ENCODE results near the gene KCTD21. TPM values are rescaled to one million over a fixed set of nuclear protein-coding genes. Genes with fewer than 3 reads are reported as not detected.

KCTD21 gene
- total RNA-seq, 1 donor from 2014 or later: 10.0 TPM

DNA sequence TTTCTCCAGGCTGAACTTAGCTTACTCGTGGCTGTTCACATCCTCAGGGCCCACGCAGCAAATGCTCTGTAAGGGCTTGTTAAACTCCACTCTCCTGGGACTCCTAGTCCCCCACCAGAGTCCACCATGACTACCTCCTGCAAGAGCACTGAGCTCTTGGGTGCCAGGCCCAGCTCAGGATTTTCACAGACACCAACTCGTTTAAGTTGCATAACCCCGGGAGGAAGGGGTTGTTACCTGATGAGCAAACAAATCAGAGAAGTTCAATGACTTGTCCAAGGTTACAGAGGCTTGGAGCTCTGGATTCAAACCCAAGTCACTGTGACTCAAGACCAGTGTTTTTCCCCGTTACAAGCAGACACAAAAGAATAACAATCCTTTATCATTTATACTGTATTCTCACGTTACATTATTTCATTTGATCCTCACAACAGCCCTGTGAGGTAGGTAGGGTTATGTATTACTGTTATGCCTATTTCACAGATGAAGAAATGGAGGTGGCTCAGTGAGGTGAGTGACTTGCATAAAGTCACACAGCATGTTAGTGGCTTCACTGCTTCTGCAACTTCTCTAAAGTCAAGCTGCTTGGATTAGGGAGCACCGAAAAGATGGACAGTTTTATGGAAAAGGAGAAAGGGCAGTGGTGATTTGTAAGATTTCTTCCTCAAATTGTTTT lies 17.4 kb downstream of the KCTD21 start:
- Mint-ChIP-seq H3K27me3 (ENCODE audit: low read depth) (no peaks in the 10 kb centered on the region), H3K36me3 (ENCODE audit: low read depth) (peaks cover 33% of the 10 kb centered on the region), H3K9me3 (peaks cover under 1% of the 10 kb centered on the region), H3K27ac (no peak overlapping the region), H3K4me3 (ENCODE audit: low read depth) (no peak overlapping the region), H3K4me1 (ENCODE audit: low read depth) (no peaks in the 10 kb centered on the region)
- intact Hi-C loops (cut with micrococcal nuclease): no loop called here
- DNase-seq (ENCODE audit: low spot score): no peak

DNA sequence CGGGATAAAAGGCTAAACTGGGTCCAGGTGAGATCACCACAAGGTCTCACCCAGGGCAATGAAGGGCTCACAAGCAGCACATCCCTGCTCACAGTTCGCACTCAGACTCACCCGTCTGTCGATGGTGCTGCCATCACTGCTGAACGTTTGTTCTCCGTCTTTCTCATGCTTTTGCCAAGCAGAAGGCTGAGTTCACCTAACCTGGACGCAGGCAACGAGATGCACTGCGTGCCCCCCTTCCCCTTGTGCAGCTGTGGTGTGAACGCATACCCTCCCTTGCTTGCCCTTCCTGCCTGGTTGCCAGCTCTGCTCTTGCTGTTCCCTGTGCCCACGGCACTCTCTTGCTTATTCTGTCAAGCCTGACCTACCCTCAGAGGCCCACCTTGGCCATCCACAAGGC lies 18.0 kb downstream of the KCTD21 start:
- no peak overlapping the region for H3K27ac Mint-ChIP-seq
- H3K9me3 Mint-ChIP-seq: no peaks in the 10 kb centered on the region
- peaks cover 28% of the 10 kb centered on the region for H3K36me3 Mint-ChIP-seq (ENCODE audit: low read depth)
- H3K4me3 Mint-ChIP-seq (ENCODE audit: low read depth): no peak overlapping the region
- H3K27me3 Mint-ChIP-seq (ENCODE audit: low read depth): no peaks in the 10 kb centered on the region
- H3K4me1 Mint-ChIP-seq (ENCODE audit: low read depth): no peaks in the 10 kb centered on the region
- intact Hi-C loops (cut with micrococcal nuclease): no loop called here
- no peak for DNase-seq (ENCODE audit: low spot score)

DNA sequence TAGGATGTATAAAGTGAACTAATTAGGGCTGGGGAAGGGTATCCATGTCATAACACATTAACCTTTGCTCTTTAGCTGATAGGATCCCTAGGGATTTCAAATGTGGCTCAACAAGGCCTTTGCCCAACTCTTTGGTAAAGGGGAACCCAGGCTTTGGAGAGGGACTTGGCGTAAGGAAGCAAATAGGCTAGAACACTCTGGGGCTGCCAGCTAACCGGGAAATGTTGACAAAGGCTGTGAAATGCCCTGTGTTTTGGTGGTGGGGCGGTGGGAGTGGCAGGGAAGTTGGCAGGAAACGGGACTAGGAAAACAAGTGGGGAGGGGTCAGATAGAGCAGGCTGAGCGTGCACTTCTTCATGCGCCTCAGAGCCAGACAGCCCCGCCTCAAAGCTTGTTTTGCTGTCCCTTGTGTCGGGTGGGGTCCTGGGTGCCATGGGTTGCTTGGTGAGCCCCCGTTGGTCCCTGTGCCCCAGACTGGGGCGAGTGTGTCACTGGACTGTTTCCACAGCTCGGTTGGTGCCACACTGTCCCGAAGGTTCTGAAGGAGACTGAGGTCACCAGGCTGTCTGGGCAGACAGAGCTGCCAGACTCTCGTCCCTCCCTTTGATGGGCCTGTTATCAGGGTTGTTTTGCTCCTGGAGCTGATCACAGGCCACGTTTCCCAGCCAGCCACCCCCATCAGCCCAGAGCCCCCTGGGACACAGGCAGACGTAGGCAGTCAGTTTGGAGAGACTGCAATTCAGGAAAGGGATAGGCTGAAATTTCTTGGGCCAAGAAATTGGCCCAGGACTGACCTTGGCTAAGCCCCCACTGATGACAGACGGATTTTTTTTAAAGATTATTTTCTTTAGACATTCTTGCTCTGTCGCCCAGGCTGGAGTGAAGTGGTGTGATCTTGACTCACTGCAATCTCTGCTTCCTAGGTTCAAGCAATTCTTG lies 19.6 kb downstream of the KCTD21 start:
- no peak overlapping the region for H3K4me3 Mint-ChIP-seq (ENCODE audit: low read depth)
- H3K27ac Mint-ChIP-seq: no peak overlapping the region
- H3K36me3 Mint-ChIP-seq (ENCODE audit: low read depth): peaks cover 15% of the 10 kb centered on the region
- no peak for DNase-seq (ENCODE audit: low spot score)
- no peaks in the 10 kb centered on the region for H3K9me3 Mint-ChIP-seq
- no peaks in the 10 kb centered on the region for H3K27me3 Mint-ChIP-seq (ENCODE audit: low read depth)
- intact Hi-C loops (cut with micrococcal nuclease): no loop called here
- H3K4me1 Mint-ChIP-seq (ENCODE audit: low read depth): no peaks in the 10 kb centered on the region

DNA sequence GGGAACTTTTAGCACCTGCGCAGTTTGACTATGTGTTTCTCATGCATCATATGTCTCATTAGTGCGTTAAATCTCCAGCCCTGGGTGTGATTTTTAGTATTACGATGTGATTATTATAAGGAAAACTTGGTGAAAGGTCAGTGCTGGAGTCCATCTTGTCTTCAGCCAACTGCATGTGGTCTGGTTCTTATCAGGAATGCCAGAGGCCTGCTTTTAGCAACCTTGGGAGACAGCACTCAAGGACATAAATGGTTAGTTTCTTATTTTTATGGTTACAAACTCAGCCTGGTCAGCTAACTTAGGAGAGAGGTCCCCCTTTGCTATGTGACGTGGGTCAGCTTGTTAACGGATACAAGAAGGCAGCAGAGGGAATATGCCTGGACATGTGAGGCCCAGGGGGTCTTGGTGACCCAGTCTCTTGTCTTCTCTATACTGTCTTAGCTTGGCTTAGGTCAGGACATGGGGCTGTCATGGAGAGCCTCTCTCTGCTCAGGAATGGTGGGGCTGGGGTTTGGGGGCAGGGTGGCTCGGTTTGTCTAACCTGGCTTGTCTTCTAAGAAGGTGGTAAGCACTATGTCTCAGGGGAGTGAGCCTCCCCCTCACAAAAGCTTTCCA lies 21.5 kb downstream of the KCTD21 start:
- H3K4me1 Mint-ChIP-seq (ENCODE audit: low read depth): no peaks in the 10 kb centered on the region
- DNase-seq (ENCODE audit: low spot score): no peak
- H3K9me3 Mint-ChIP-seq: no peaks in the 10 kb centered on the region
- no peaks in the 10 kb centered on the region for H3K36me3 Mint-ChIP-seq (ENCODE audit: low read depth)
- H3K4me3 Mint-ChIP-seq (ENCODE audit: low read depth): no peak overlapping the region
- no peaks in the 10 kb centered on the region for H3K27me3 Mint-ChIP-seq (ENCODE audit: low read depth)
- intact Hi-C loops (cut with micrococcal nuclease): no loop called here
- H3K27ac Mint-ChIP-seq: no peak overlapping the region

DNA sequence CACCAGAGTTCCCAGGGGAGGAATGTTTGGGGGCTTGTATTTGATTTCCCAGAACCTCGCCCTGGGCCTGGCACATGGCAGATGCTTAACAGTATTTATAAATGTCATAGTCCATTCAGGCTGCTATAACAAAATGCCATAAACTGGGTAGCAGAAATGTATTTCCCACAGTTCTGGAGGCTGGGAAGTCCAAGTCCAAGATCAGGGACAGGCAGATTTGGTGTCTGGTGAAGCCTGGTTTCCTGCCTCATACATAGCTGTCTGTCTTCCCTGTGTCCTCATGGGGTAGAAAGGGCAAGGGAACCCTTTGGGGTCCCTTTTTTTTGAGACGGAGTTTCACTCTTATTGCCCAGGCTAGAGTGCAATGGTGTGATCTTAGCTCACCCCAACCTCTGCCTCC lies 24.0 kb downstream of the KCTD21 start:
- intact Hi-C loops (cut with micrococcal nuclease): no loop called here
- no peak overlapping the region for H3K27ac Mint-ChIP-seq
- no peaks in the 10 kb centered on the region for H3K36me3 Mint-ChIP-seq (ENCODE audit: low read depth)
- no peak overlapping the region for H3K4me3 Mint-ChIP-seq (ENCODE audit: low read depth)
- no peaks in the 10 kb centered on the region for H3K27me3 Mint-ChIP-seq (ENCODE audit: low read depth)
- no peaks in the 10 kb centered on the region for H3K9me3 Mint-ChIP-seq
- DNase-seq (ENCODE audit: low spot score): no peak
- no peaks in the 10 kb centered on the region for H3K4me1 Mint-ChIP-seq (ENCODE audit: low read depth)

DNA sequence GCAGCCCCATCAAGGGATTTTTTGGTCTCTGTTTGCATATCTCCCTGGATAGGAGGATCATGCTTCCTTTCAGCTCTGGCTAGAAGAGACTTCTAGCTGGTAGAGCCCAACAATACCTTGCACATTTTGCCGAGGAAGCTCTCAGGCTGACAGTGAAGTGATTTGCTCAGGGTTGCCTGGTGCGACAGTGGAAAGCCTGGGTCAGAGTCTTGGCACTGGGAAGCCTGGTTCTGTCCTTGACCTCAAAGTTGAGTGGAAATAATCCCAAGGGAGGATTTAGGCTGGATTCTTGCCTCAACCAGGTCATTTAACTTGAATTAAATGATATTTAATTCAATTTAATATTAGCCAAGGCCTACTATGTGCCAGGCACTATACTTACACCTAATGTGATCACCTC lies 24.6 kb downstream of the KCTD21 start:
- no peaks in the 10 kb centered on the region for H3K36me3 Mint-ChIP-seq (ENCODE audit: low read depth)
- no peaks in the 10 kb centered on the region for H3K4me1 Mint-ChIP-seq (ENCODE audit: low read depth)
- intact Hi-C loops (cut with micrococcal nuclease): no loop called here
- DNase-seq (ENCODE audit: low spot score): no peak
- H3K27me3 Mint-ChIP-seq (ENCODE audit: low read depth): no peaks in the 10 kb centered on the region
- H3K4me3 Mint-ChIP-seq (ENCODE audit: low read depth): no peak overlapping the region
- no peaks in the 10 kb centered on the region for H3K9me3 Mint-ChIP-seq
- no peak overlapping the region for H3K27ac Mint-ChIP-seq

DNA sequence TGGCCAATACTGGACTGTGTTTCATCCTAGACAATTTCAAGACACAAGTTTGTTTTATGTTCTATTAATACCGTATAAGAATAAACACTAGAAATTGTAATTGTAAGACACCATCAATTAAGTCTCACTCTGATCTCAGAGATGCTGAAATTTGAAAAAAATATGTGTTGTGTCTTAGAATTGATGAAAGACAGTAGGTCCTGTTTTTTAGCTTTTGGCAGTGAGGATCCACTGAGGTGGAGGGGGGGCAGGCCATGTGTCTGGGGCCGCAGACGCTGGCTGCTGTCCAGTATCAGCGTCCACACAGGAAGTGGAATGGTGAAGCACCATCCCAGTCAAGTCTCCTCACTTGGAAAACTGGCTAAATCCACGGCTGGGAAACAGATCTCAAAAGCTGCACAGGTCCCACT lies 26.5 kb downstream of the KCTD21 start:
- intact Hi-C loops (cut with micrococcal nuclease): no loop called here
- no peak overlapping the region for H3K4me3 Mint-ChIP-seq (ENCODE audit: low read depth)
- H3K27ac Mint-ChIP-seq: no peak overlapping the region
- DNase-seq (ENCODE audit: low spot score): no peak
- H3K4me1 Mint-ChIP-seq (ENCODE audit: low read depth): no peaks in the 10 kb centered on the region
- no peaks in the 10 kb centered on the region for H3K27me3 Mint-ChIP-seq (ENCODE audit: low read depth)
- no peaks in the 10 kb centered on the region for H3K36me3 Mint-ChIP-seq (ENCODE audit: low read depth)
- H3K9me3 Mint-ChIP-seq: no peaks in the 10 kb centered on the region

DNA sequence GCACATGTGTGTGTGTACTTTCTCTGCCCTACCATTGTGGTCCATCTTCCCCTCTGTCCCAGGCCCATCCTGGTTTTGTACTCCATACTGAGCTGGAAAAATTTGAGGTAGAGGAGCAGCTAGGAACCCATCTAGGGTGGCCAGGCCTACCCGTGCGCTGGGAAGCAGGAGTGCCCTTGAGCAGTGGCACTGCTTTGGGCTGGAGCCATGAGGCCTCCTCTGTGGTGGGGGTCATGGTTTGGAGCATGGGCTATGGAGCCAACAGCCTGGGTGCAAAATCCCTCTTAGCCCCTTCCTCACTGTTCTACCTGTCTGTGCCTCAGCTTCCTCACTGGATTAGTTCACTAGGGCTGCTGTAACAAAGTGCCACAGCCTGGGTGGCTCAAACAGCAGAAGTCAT lies 27.1 kb downstream of the KCTD21 start:
- Mint-ChIP-seq H3K9me3 (no peaks in the 10 kb centered on the region), H3K4me3 (ENCODE audit: low read depth) (no peak overlapping the region), H3K27me3 (ENCODE audit: low read depth) (no peaks in the 10 kb centered on the region), H3K4me1 (ENCODE audit: low read depth) (no peaks in the 10 kb centered on the region), H3K27ac (no peak overlapping the region), H3K36me3 (ENCODE audit: low read depth) (no peaks in the 10 kb centered on the region)
- intact Hi-C loops (cut with micrococcal nuclease): no loop called here
- DNase-seq (ENCODE audit: low spot score): no peak

DNA sequence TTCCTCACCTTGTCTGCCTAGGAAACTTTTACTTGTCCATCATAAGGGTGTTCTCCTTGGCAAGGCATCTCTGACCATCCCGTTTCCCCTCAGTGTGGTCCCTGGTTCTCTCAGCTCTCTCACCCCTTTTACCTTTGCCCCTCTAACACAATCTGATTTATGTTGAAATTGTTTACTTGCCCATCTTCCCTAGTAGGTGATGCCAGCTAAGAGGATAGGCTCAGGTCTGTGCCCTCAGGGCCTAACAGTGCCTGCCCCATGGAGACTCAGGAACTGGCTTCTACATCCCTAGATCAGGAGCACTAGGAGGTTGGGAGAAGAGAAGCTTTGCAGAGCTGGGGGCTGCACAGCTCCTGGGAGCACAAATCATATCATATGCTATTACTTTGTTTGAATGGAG lies 27.9 kb downstream of the KCTD21 start:
- H3K9me3 Mint-ChIP-seq: no peaks in the 10 kb centered on the region
- H3K36me3 Mint-ChIP-seq (ENCODE audit: low read depth): no peaks in the 10 kb centered on the region
- intact Hi-C loops (cut with micrococcal nuclease): no loop called here
- no peak for DNase-seq (ENCODE audit: low spot score)
- H3K27me3 Mint-ChIP-seq (ENCODE audit: low read depth): no peaks in the 10 kb centered on the region
- H3K4me1 Mint-ChIP-seq (ENCODE audit: low read depth): no peaks in the 10 kb centered on the region
- H3K4me3 Mint-ChIP-seq (ENCODE audit: low read depth): no peak overlapping the region
- no peak overlapping the region for H3K27ac Mint-ChIP-seq

DNA sequence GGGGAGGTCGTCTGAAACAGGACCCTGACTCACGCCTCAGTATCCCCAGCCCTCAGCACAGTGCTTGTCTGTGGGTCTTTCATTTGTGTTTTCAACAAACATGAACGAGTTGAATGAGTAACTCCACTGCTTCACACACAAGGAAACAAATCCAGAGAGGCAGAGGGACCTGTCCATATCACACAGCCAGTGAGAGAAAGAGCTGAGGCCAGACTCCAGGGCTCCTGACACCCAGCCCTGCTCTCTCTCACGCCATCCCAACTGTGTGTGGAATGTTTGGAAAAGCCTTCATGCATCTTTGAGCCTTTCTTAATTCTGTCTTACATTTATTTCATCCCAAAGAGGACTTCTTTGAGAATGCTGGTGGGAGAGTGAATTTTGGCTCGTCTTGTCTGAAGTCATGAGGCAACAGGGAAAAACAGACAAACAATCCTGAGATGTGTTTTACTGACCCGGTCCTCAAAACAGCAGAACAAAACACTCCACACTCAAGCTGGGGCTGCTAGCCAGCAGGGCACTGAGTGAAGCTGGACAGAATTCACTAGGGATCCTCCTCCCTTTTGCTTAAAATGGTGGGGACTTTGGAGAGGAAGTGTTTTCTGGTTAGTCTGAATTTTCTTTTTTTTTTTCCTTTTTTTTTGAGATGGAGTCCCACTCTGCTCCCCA lies 29.3 kb downstream of the KCTD21 start:
- Mint-ChIP-seq H3K27me3 (ENCODE audit: low read depth) (no peaks in the 10 kb centered on the region), H3K27ac (no peak overlapping the region), H3K4me3 (ENCODE audit: low read depth) (no peak overlapping the region), H3K4me1 (ENCODE audit: low read depth) (no peaks in the 10 kb centered on the region), H3K36me3 (ENCODE audit: low read depth) (no peaks in the 10 kb centered on the region), H3K9me3 (no peaks in the 10 kb centered on the region)
- intact Hi-C loops (cut with micrococcal nuclease): no loop called here
- DNase-seq (ENCODE audit: low spot score): no peak

DNA sequence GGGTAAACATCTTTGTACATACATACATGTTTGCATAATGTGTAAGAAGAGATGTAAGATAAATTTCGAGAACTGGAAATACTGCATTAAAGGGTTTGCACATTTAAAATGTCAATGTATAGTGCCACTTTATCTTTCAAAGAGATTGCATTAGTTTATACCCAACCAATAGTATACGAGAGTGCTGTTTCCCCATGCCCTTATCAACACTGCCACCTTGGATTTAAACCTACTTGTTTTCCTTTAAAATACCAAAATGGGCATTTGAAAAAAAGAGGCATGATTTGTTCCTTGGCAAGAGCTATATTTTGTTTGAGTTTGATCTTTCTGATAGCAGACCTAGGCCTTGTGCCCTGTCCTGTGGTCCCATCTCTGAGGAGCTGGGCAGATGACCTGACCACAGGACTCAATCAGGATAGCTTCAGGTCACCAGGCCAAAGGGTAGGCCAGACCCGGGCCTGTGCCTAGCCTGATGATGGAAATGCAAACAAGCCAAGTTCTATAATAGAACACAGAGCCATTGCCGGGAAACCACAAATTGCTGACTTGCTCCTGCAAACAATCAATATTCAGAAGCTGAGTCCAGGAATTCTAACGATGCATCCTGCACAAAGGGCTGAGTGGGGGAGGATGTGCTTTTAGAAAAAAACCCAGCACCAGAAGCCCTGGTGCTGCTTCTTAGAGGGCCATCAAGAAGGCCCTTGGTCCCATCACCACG lies 32.1 kb downstream of the KCTD21 start:
- Mint-ChIP-seq H3K4me3 (ENCODE audit: low read depth) (no peak overlapping the region), H3K36me3 (ENCODE audit: low read depth) (peaks cover 4% of the 10 kb centered on the region), H3K4me1 (ENCODE audit: low read depth) (no peaks in the 10 kb centered on the region), H3K9me3 (no peaks in the 10 kb centered on the region), H3K27ac (no peak overlapping the region), H3K27me3 (ENCODE audit: low read depth) (no peaks in the 10 kb centered on the region)
- DNase-seq (ENCODE audit: low spot score): no peak
- intact Hi-C loops (cut with micrococcal nuclease): no loop called here

DNA sequence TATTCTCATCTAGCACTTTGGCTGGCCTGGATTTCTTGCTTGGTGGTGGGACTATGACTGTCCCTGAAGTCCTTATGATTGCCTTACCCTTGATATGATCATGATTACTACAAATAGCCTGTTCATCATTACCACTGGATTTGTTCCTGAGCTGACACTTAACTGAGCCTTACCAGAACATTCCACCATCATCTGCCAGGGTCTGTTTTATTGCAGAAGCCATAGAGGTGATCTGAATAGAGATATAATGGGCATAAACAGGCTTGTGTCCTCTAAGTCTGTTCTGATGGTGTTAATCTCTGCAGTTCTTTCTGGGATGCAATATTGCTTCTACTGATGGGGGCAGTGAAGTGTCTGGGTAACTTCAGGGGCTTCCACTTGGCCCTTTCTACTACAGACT lies 36.6 kb downstream of the KCTD21 start:
- no peaks in the 10 kb centered on the region for H3K27me3 Mint-ChIP-seq (ENCODE audit: low read depth)
- no peaks in the 10 kb centered on the region for H3K9me3 Mint-ChIP-seq
- H3K4me1 Mint-ChIP-seq (ENCODE audit: low read depth): no peaks in the 10 kb centered on the region
- no peak overlapping the region for H3K27ac Mint-ChIP-seq
- DNase-seq (ENCODE audit: low spot score): no peak
- peaks cover 4% of the 10 kb centered on the region for H3K36me3 Mint-ChIP-seq (ENCODE audit: low read depth)
- H3K4me3 Mint-ChIP-seq (ENCODE audit: low read depth): no peak overlapping the region
- intact Hi-C loops (cut with micrococcal nuclease): no loop called here
